ENCODE measurements around the gene BCAS4. TPM values are rescaled to one million over a fixed set of nuclear protein-coding genes. Genes with fewer than 3 reads are reported as not detected.
A peak's percentile ranks its signal among the peaks of the same experiment; 100 is the strongest.

BCAS4 gene
- total RNA-seq: 10 to 100 TPM in 3 of 4 donors, 1 to 10 TPM in 1; 6.6 to 15.7 (median 13.1) TPM

DNA sequence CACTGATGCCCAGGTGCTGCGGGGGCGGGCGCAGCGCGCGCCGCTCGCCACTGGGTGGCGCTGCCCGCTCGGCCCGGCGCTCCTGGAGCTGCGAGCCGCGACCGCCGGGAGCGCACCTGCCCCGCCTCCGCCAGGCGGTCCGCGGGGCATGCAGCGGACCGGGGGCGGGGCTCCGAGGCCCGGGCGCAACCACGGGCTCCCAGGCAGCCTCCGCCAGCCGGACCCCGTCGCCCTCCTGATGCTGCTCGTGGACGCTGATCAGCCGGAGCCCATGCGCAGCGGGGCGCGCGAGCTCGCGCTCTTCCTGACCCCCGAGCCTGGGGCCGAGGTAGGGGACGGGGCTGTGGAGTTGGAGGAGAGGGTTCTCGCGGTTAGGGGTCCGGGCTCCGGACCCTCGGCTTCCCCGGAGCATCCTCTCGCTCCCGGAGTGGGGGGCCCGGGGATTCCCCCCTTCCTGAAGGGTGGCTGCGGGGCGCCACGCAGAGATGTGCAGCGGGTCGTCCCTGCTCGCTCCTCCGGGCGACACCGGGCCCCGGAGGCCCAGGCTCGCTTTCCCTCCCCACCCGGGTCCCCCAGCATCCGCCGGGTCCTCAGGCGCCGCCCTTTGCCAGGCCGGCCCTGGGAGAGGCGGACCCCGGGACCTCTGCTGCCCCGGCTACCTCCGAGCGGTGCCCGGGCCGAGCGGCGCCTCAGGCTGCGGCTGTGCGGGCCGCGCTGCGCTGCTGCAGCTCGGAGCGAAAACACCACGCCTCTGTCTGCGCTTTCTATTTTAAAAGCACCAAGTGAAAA, at the start of gene BCAS4:
Gene BCAS4 (plus strand): TSS at position 216 of the 789 bp plus-strand sequence. CDS start 23 bp downstream, at position 239.
- peak within 1 kb of the TSS; percentile 70 to 90 (median 80) for H3K4me3 ChIP-seq (replicated peaks in 1 of 3)
- no peaks in the 10 kb centered on the region for H3K9me3 ChIP-seq
- H3K36me3 ChIP-seq: no peaks in the 10 kb centered on the region
- peak within 1 kb of the TSS; percentile 74 to 81 (median 78) for H3K27ac ChIP-seq
- WGBS, 2 donors: 0 to 1% methylated on average over 3 to 11 of the region's 92 CpGs
- no peaks in the 10 kb centered on the region for H3K27me3 ChIP-seq
- TF ChIP-seq CTCF (IDR thresholded peaks at IDR 0.05) (peak in 4 of 6 experiments; percentile 65 to 100 (median 99)), POLR2A (IDR thresholded peaks at IDR 0.05) (peak in 1 of 2 donors; percentile 48)
- peak; percentile 75 to 78 for DNase-seq
- intact Hi-C loops (cut with DNase I): loop anchor here (5.0 kb wide), 1 partner anchor 132 kb away; no protein-coding TSS in a partner anchor
- peaks cover 4 to 36% of the 10 kb centered on the region in 2 donors for H3K4me1 ChIP-seq

- intact Hi-C loops (cut with DNase I): no loop called here
These were observed 49.2 kb upstream of the BCAS4 start for GRCh38 chr20:50745634-50746137.

DNA sequence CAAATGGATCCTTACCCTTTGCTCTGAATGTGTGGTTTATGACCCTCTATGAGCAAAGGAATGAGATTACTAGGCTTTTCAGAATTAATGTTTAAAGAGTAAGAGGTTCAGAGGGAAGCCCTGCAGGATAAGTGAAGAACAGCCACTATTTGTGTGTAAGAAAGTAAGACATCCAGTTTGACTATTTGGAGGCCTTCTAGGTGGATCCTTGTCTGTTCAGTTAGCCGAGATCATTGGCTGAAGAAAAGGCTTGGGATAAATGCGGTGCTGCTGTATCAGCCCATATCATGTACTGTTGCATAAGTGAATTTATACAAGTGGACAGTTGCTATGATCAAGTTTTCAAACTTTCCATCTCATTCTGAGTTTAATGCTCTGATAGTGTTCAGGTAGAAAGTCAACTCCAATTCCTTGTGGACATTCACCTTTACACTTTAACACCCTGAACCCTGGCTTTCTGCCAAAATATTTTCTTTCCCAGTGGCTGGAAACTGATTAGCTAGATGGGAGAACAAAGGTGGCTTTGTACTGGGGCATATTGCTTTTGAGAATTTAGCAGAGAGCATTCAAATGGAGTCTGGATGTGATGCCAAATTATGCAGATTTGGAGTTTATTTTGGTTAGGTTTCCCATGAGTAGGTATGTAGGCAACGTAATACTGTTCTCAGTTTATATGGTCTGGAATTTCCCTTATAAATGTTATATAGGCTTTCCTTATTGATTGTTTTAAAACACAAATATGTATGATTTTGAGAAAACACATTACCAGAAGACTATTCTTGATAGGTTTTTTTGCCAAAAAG, 48.5 kb upstream of the BCAS4 start:
- 62 to 71% methylated on average over 3 of the region's 3 CpGs for WGBS, 2 donors
- intact Hi-C loops (cut with DNase I): no loop called here
- Histone ChIP-seq H3K27ac (peak overlapping the region; percentile 28 to 39 (median 35)), H3K9me3 (no peaks in the 10 kb centered on the region), H3K4me1 (peaks cover 33 to 45% of the 10 kb centered on the region in 2 donors), H3K4me3 (replicated peaks in 1 of 3) (no peak overlapping the region), H3K27me3 (no peaks in the 10 kb centered on the region), H3K36me3 (no peaks in the 10 kb centered on the region)
- no peak for DNase-seq
- TF ChIP-seq POLR2A (IDR thresholded peaks at IDR 0.05): no peak
- TF ChIP-seq CTCF (IDR thresholded peaks at IDR 0.05): no peak

More at GRCh38 chr20:50745634-50746137, 49.2 kb upstream of the BCAS4 start:
- Histone ChIP-seq H3K4me3 (replicated peaks in 1 of 3) (no peak overlapping the region), H3K27me3 (no peaks in the 10 kb centered on the region), H3K4me1 (peaks cover 36 to 52% of the 10 kb centered on the region in 2 donors), H3K27ac (peak overlapping the region in 2 of 3 donors; percentile 28 to 35), H3K36me3 (no peaks in the 10 kb centered on the region), H3K9me3 (no peaks in the 10 kb centered on the region)
- WGBS, 2 donors: 90 to 96% methylated on average over 2 of the region's 2 CpGs
- TF ChIP-seq CTCF (IDR thresholded peaks at IDR 0.05) (no peak), POLR2A (IDR thresholded peaks at IDR 0.05) (no peak)
- no peak for DNase-seq

- no peaks in the 10 kb centered on the region for H3K9me3 ChIP-seq
- intact Hi-C loops (cut with DNase I): no loop called here
- WGBS, 2 donors: 95% methylated on average over 2 of the region's 2 CpGs
- no peak for TF ChIP-seq POLR2A (IDR thresholded peaks at IDR 0.05)
- no peak for TF ChIP-seq CTCF (IDR thresholded peaks at IDR 0.05)
- no peaks in the 10 kb centered on the region for H3K36me3 ChIP-seq
- H3K4me1 ChIP-seq: peaks cover 26 to 36% of the 10 kb centered on the region in 2 donors
- H3K27me3 ChIP-seq: no peaks in the 10 kb centered on the region
- H3K4me3 ChIP-seq (replicated peaks in 1 of 3): no peak overlapping the region
- DNase-seq: no peak
- peak overlapping the region in 1 of 3 donors; percentile 35 for H3K27ac ChIP-seq
These were observed 47.6 kb upstream of the BCAS4 start for GRCh38 chr20:50747275-50747674.

Measured in thyroid gland (tissue), 4 donors.